Measurements from ENCODE around the gene ATP4A. TPM values are rescaled to one million over a fixed set of nuclear protein-coding genes. Genes with fewer than 3 reads are reported as not detected.
"Not testable (repeated sequence)": the region's sequence is repeated elsewhere in the genome, so short reads cannot be mapped to it uniquely, and the experiment has no call there.

The ATP4A gene
- total RNA-seq, 2 donors from 2014 or later: 0.18 TPM; not detected in 1

- Histone ChIP-seq H3K27ac (ENCODE audit: low read depth, low read length) (no peak overlapping the region), H3K4me1 (ENCODE audit: control insufficient read depth, insufficient read depth, low read length) (no peaks in the 10 kb centered on the region), H3K9me3 (ENCODE audit: control insufficient read depth, low read length) (peaks cover 5% of the 10 kb centered on the region), H3K36me3 (ENCODE audit: control insufficient read depth, insufficient read depth, low read length) (no peaks in the 10 kb centered on the region), H3K4me3 (ENCODE audit: low read length) (no peak overlapping the region), H3K27me3 (ENCODE audit: control insufficient read depth, insufficient read depth, low read length, poor library complexity, severe bottlenecking) (no peaks in the 10 kb centered on the region), H3K9ac (ENCODE audit: extremely low read depth, low read length, poor library complexity, severe bottlenecking) (no peak overlapping the region)
- Mint-ChIP-seq H3K27ac (no peak overlapping the region), H3K9me3 (peaks cover 10% of the 10 kb centered on the region), H3K27me3 (ENCODE audit: insufficient read depth) (peaks cover 10% of the 10 kb centered on the region), H3K4me3 (no peak overlapping the region), H3K4me1 (no peaks in the 10 kb centered on the region), H3K36me3 (ENCODE audit: low read depth) (no peaks in the 10 kb centered on the region)
- TF ChIP-seq CTCF (conservative IDR thresholded peaks at IDR 0.05): no peak
- no peak for DNase-seq
- 76 to 90% methylated on average over 3 of the region's 3 CpGs for WGBS, 2 experiments (ENCODE audit: insufficient coverage in 1 of 2, insufficient read length in 1 of 2)
These were observed 38.5 kb upstream of the ATP4A start for GRCh38 chr19:35601971-35602370.

DNA sequence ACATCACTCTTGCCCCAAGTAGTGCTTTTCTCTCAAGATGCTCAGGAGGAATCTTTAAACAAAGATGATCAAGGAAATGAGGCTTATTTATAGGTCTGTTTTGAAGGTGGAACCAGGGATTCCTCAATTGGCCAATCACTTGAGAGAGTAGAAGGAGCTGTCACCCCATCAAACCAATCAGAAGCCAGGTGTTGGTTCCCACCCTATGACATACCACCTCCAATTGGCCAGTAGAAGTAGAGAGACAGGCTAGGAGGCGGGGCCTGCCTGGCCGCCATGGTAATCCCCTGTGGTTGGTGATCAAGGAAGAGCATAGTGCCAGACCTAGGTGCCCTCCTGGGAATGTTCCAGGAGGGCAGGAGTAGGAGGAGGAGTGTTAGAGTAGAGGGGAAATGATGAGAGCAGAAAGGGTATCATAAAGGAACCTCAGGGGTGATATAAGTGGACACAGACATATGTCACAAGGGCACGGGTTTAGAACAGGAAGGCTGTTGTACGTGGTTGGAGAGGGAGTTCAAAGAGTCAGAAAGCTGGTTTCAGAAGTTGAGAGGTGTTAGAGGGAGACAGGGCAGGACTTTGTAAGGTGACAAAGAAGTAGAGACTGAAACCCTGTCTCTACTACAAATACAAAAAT is 33.0 kb upstream of the ATP4A start:
- Mint-ChIP-seq H3K27me3 (ENCODE audit: insufficient read depth) (peaks cover 4% of the 10 kb centered on the region), H3K4me1 (no peaks in the 10 kb centered on the region), H3K4me3 (no peak overlapping the region), H3K36me3 (ENCODE audit: low read depth) (no peaks in the 10 kb centered on the region), H3K9me3 (no peaks in the 10 kb centered on the region), H3K27ac (no peak overlapping the region)
- DNase-seq: peak; percentile 64
- Histone ChIP-seq H3K9ac (ENCODE audit: extremely low read depth, low read length, poor library complexity, severe bottlenecking) (no peak overlapping the region), H3K4me1 (ENCODE audit: control insufficient read depth, insufficient read depth, low read length) (no peaks in the 10 kb centered on the region), H3K27ac (ENCODE audit: low read depth, low read length) (no peak overlapping the region), H3K9me3 (ENCODE audit: control insufficient read depth, low read length) (no peaks in the 10 kb centered on the region), H3K4me3 (ENCODE audit: low read length) (no peak overlapping the region), H3K27me3 (ENCODE audit: control insufficient read depth, insufficient read depth, low read length, poor library complexity, severe bottlenecking) (no peaks in the 10 kb centered on the region), H3K36me3 (ENCODE audit: control insufficient read depth, insufficient read depth, low read length) (no peaks in the 10 kb centered on the region)
- no peak for TF ChIP-seq CTCF (conservative IDR thresholded peaks at IDR 0.05)
- 95 to 96% methylated on average over 4 of the region's 4 CpGs for WGBS, 2 experiments (ENCODE audit: insufficient coverage in 1 of 2, insufficient read length in 1 of 2)

DNA sequence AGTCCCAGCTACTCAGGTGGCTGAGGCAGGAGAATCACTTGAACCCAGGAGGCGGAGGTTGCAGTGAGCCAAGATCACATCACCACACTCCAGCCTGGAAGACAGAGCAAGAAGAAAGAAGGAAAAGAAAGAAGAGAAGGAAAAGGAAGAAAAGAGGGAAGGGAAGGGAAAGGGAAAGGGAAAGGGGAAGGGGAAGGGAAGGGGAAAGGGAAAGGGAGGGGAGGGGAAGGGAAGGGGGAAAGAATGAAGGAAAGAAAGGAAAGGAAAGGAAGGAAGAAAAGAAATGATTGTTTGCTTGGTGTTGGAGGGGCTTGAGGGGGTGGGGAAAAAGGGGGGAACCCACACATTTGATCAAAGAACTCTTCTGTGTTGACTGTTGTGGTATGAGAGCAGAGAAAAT is 32.5 kb upstream of the ATP4A start:
- H3K27me3 Mint-ChIP-seq (ENCODE audit: insufficient read depth): peaks cover 4% of the 10 kb centered on the region
- no peak overlapping the region for H3K4me3 ChIP-seq (ENCODE audit: low read length)
- no peaks in the 10 kb centered on the region for H3K9me3 Mint-ChIP-seq
- H3K27ac Mint-ChIP-seq: no peak overlapping the region
- H3K4me3 Mint-ChIP-seq: no peak overlapping the region
- H3K36me3 ChIP-seq (ENCODE audit: control insufficient read depth, insufficient read depth, low read length): no peaks in the 10 kb centered on the region
- TF ChIP-seq CTCF (conservative IDR thresholded peaks at IDR 0.05): no peak
- DNase-seq: no peak
- H3K27me3 ChIP-seq (ENCODE audit: control insufficient read depth, insufficient read depth, low read length, poor library complexity, severe bottlenecking): no peaks in the 10 kb centered on the region
- H3K27ac ChIP-seq (ENCODE audit: low read depth, low read length): no peak overlapping the region
- WGBS, 2 experiments (ENCODE audit: insufficient coverage in 1 of 2, insufficient read length in 1 of 2): 100% methylated on average over 1 of the region's 1 CpG
- H3K9me3 ChIP-seq (ENCODE audit: control insufficient read depth, low read length): no peaks in the 10 kb centered on the region
- no peak overlapping the region for H3K9ac ChIP-seq (ENCODE audit: extremely low read depth, low read length, poor library complexity, severe bottlenecking)
- no peaks in the 10 kb centered on the region for H3K4me1 ChIP-seq (ENCODE audit: control insufficient read depth, insufficient read depth, low read length)
- no peaks in the 10 kb centered on the region for H3K36me3 Mint-ChIP-seq (ENCODE audit: low read depth)
- H3K4me1 Mint-ChIP-seq: no peaks in the 10 kb centered on the region

GRCh38 chr19:35595026-35595425 is 31.6 kb upstream of the ATP4A start:
- not testable (repeated sequence) for H3K27ac ChIP-seq (ENCODE audit: low read depth, low read length); H3K4me1 ChIP-seq (ENCODE audit: control insufficient read depth, insufficient read depth, low read length); H3K36me3 Mint-ChIP-seq (ENCODE audit: low read depth); H3K9ac ChIP-seq (ENCODE audit: extremely low read depth, low read length, poor library complexity, severe bottlenecking); H3K4me3 ChIP-seq (ENCODE audit: low read length); H3K27me3 ChIP-seq (ENCODE audit: control insufficient read depth, insufficient read depth, low read length, poor library complexity, severe bottlenecking); DNase-seq; H3K4me3 Mint-ChIP-seq; H3K27ac Mint-ChIP-seq; H3K9me3 ChIP-seq (ENCODE audit: control insufficient read depth, low read length); H3K36me3 ChIP-seq (ENCODE audit: control insufficient read depth, insufficient read depth, low read length); H3K27me3 Mint-ChIP-seq (ENCODE audit: insufficient read depth); H3K4me1 Mint-ChIP-seq; H3K9me3 Mint-ChIP-seq
- 77 to 95% methylated on average over 3 of the region's 3 CpGs for WGBS, 2 experiments (ENCODE audit: insufficient coverage in 1 of 2, insufficient read length in 1 of 2)
